GM12878 (cell line): Measurements from ENCODE around the gene PDCD7. TPM values are rescaled to one million over a fixed set of nuclear protein-coding genes. Genes with fewer than 3 reads are reported as not detected.

Experiments
- ATAC-seq: fragments of 200-7000 bp; cut with Tn5 transposase; 3 replicates; pipeline ENCODE4 v1.9.1; 2020; ENCODE audit warnings: mild to moderate bottlenecking, moderate library complexity
- BruUV-seq: library from RNA; stranded (reverse); fragments of 400-500 nt; replicated peaks from 2 replicates; lab custom pipeline; 2021; lab: Mats Ljungman, UMichigan
- CTCF ChIA-PET: fragments of 300-600 bp; sonication (Branson Sonifier 250); formaldehyde crosslinking; extraction: SDS; loops from one replicate; lab custom pipeline; 2021; ENCODE audit warnings: inconsistent platforms; lab: Yijun Ruan, JAX
- POLR2A ChIA-PET: fragments of 350-600 bp; formaldehyde crosslinking; extraction: SDS; loops from one replicate; lab custom pipeline; 2021; ENCODE audit warnings: inconsistent platforms; lab: Charles Lee
- RAD21 ChIA-PET: fragments of 300-600 bp; sonication (Branson Sonifier 250); formaldehyde crosslinking; loops from one replicate; lab custom pipeline; 2023; ENCODE audit warnings: antibody characterized with exemption; ENCODE audit not compliant: unreplicated experiment; lab: Charles Lee
- SMC1A ChIA-PET: fragments of 300-600 bp; sonication (Branson Sonifier 250); formaldehyde crosslinking; loops from one replicate; lab custom pipeline; 2023; ENCODE audit not compliant: unreplicated experiment, uncharacterized antibody; lab: Charles Lee
- DNase-seq: peaks from one replicate; pipeline ENCODE4 v3.0.0-alpha.2; 2011; ENCODE audit warnings: low read depth, low spot score
- FAIRE-seq: peaks from 3 replicates; lab custom pipeline; 2011; peaks lifted over from hg19 to GRCh38; lab: Jason Lieb, UNC
- H2AFZ ChIP-seq: 2 replicates; pipeline ENCODE4 v1.6.0; 2011; ENCODE audit warnings: low read depth, low read length, control low read depth; ENCODE audit not compliant: control insufficient read depth
- H3K27ac ChIP-seq: 2 replicates; pipeline ENCODE4 v1.5.1; 2011; ENCODE audit warnings: control low read depth; ENCODE audit not compliant: control insufficient read depth, insufficient read depth
- H3K27me3 ChIP-seq, 2 experiments: replicated peaks in 1 of 2; 2 replicates each; pipeline versions ENCODE4 v1.6.0 to v1.6.1; 2011; ENCODE audit warnings: low read length in 1 of 2; ENCODE audit not compliant: control insufficient read depth in 2 of 2, insufficient read depth in 2 of 2
- H3K36me3 ChIP-seq, 2 experiments: 2 replicates each; pipeline ENCODE4 v1.5.1; 2011; ENCODE audit warnings: low read length in 1 of 2; ENCODE audit not compliant: control insufficient read depth in 2 of 2, insufficient read depth in 2 of 2
- H3K4me1 ChIP-seq: 2 replicates; pipeline ENCODE4 v1.6.1; 2011; ENCODE audit warnings: mild to moderate bottlenecking, low read length, moderate library complexity, mixed read lengths; ENCODE audit not compliant: control insufficient read depth, insufficient read depth
- H3K4me2 ChIP-seq: 2 replicates; pipeline ENCODE4 v1.6.0; 2011; ENCODE audit warnings: control low read depth; ENCODE audit not compliant: control insufficient read depth, insufficient read depth
- H3K4me3 ChIP-seq: fragments of 200-600 bp; sonication (generic); 2 replicates; pipeline ENCODE4 v1.5.1; 2016
- H3K79me2 ChIP-seq: 2 replicates; pipeline ENCODE4 v1.6.0; 2011; ENCODE audit warnings: low read length; ENCODE audit not compliant: control insufficient read depth, insufficient read depth
- H3K9ac ChIP-seq: 2 replicates; pipeline ENCODE4 v1.8.0; 2011; ENCODE audit warnings: low read length, control low read depth, mixed read lengths; ENCODE audit not compliant: control insufficient read depth, insufficient read depth
- H3K9me3 ChIP-seq: replicated peaks from 3 replicates; pipeline ENCODE4 v1.5.1; 2011; ENCODE audit warnings: mild to moderate bottlenecking, low read length; ENCODE audit not compliant: control insufficient read depth, insufficient read depth
- H4K20me1 ChIP-seq: 2 replicates; pipeline ENCODE4 v1.6.0; 2011; ENCODE audit not compliant: control insufficient read depth, insufficient read depth
- CBFB ChIP-seq: IDR thresholded peaks from 2 replicates; pipeline ENCODE4 v1.6.1; 2016; ENCODE audit warnings: antibody characterized with exemption, low read depth
- CTCF ChIP-seq, 3 experiments: IDR thresholded peaks in 2 of 3; conservative IDR thresholded peaks in 1 of 3; 2 replicates each; pipeline ENCODE4 v1.5.1; 2011; ENCODE audit warnings: low read depth in 3 of 3, low read length in 3 of 3, mild to moderate bottlenecking in 3 of 3, control low read depth in 2 of 3, moderate library complexity in 2 of 3, inconsistent platforms in 1 of 3, mixed read lengths in 1 of 3; ENCODE audit not compliant: control insufficient read depth in 2 of 3, insufficient read depth in 1 of 3; ENCODE audit errors: extremely low read depth in 1 of 3
- IRF4 ChIP-seq: IDR thresholded peaks from 2 replicates; pipeline ENCODE4 v1.6.1; 2011; ENCODE audit warnings: low read depth, low read length
- MYB ChIP-seq: fragments of 150-350 bp; IDR thresholded peaks from 2 replicates; pipeline ENCODE4 v1.6.1; 2014; ENCODE audit warnings: mild to moderate bottlenecking, low read depth, low read length, borderline replicate concordance
- SMAD5 ChIP-seq: IDR thresholded peaks from 2 replicates; pipeline ENCODE4 v1.6.1; 2016; ENCODE audit warnings: antibody characterized with exemption, low read depth
- SMC3 ChIP-seq: IDR thresholded peaks from 2 replicates; pipeline ENCODE4 v1.6.1; 2011; ENCODE audit warnings: low read length, improper control_type of control experiment, borderline replicate concordance
- STAT1 ChIP-seq: fragments of 450-650 bp; conservative IDR thresholded peaks from 2 replicates; pipeline ENCODE4 v1.6.1; 2014; ENCODE audit warnings: antibody characterized with exemption, mild to moderate bottlenecking
- TBL1XR1 ChIP-seq: IDR thresholded peaks from 2 replicates; pipeline ENCODE4 v1.6.1; 2012; ENCODE audit warnings: low read depth, low read length, improper control_type of control experiment
- TCF3 ChIP-seq: IDR thresholded peaks from 2 replicates; pipeline ENCODE4 v1.6.1; 2012; ENCODE audit warnings: low read depth, mild to moderate bottlenecking, low read length, borderline replicate concordance; ENCODE audit not compliant: insufficient read depth
- ZSCAN29 ChIP-seq: fragments of 450-650 bp; IDR thresholded peaks from 2 replicates; pipeline ENCODE4 v1.6.1; 2017; ENCODE audit warnings: mild to moderate bottlenecking, moderate library complexity
- WGBS: methylation state at CpG from one replicate; pipeline ENCODE4 v1.1.6; 2016; ENCODE audit warnings: low lambda C conversion rate; ENCODE audit not compliant: insufficient replicate concordance, insufficient coverage; ENCODE audit errors: missing lambda C conversion rate; 5-methylcytosine and 5-hydroxymethylcytosine counted together
- in situ Hi-C: fragments of 300-500 bp; cut with MboI; formaldehyde crosslinking; loops from 9 replicates; pipeline ENCODE4 v1.14.3; 2018; ENCODE audit warnings: mixed read lengths
- intact Hi-C: fragments of 100-400 bp; cut with micrococcal nuclease; formaldehyde crosslinking; loops from one replicate; pipeline ENCODE4 v1.14.2; 2022; ENCODE audit not compliant: unreplicated experiment
- polyA plus RNA-seq, 11 experiments: library from polyadenylated mRNA; depleted of rRNA in 4 of 11; unstranded in 6 of 11; stranded (reverse) in 5 of 11; fragments of >200 nt; fragmentation: Nextera tagmentation in 4 of 11; fragmentation: Illumina TruSeq in 1 of 11; extraction: Ambion mirVana in 4 of 11; extraction: Trizol in 1 of 11; gene quantifications; 1 replicate in 1 of 11; 2 replicates in 10 of 11; pipeline versions ENCODE4 v1.2.1 to v1.2.3, GENCODE V29; 2011 to 2016; ENCODE audit warnings: inconsistent platforms in 2 of 11, missing spikeins in 2 of 11, low read depth in 1 of 11
- total RNA-seq, 4 experiments: library from RNA; depleted of rRNA in 3 of 4; stranded (reverse); fragments of >200 nt in 3 of 4; fragmentation: Illumina TruSeq in 1 of 4; extraction: Trizol in 1 of 4; gene quantifications; 2 replicates each; pipeline versions ENCODE4 v1.2.1 to v1.2.3, GENCODE V29; 2013 to 2021

Gene PDCD7
- total and polyA plus RNA-seq, 10 of the 15 experiments (the other 5 are each of a cell fraction or from before 2014, with no cell fraction given): 4.2 to 24.2 (median 13.4) TPM

GRCh38 chr15:65079580-65079979, 54.0 kb downstream of the PDCD7 start (continued):
- TF ChIP-seq MYB (no peak), TBL1XR1 (no peak), SMAD5 (no peak), STAT1 (no peak)

GRCh38 chr15:65077981-65078352, 55.6 kb downstream of the PDCD7 start:
- Histone ChIP-seq H3K4me3 (no peak overlapping the region), H3K9me3 (no peaks in the 10 kb centered on the region), H3K27me3 (no peaks in the 10 kb centered on the region), H3K9ac (no peak overlapping the region), H3K36me3 (no peaks in the 10 kb centered on the region), H3K27ac (no peak overlapping the region), H2AFZ (no peak overlapping the region), H3K4me2 (no peak overlapping the region), H3K79me2 (no peaks in the 10 kb centered on the region), H3K4me1 (no peaks in the 10 kb centered on the region), H4K20me1 (peaks cover 3% of the 10 kb centered on the region; the same call in 1 of the 2 replicates)
- peak; percentile 46; the same call in 1 of the 2 replicates for TF ChIP-seq SMC3
- TF ChIP-seq ZSCAN29: peak; percentile 85; the same call in 1 of the 2 replicates
- no peak for TF ChIP-seq TCF3
- TF ChIP-seq CBFB: no peak
- no peak for TF ChIP-seq IRF4
- peak; percentile 3 to 45 (median 43); a peak in 3 of 6 replicates for TF ChIP-seq CTCF (IDR thresholded peaks at IDR 0.05 in 2 of 3, conservative IDR thresholded peaks at IDR 0.05 in 1 of 3; ENCODE audit: control insufficient read depth in 2 of 3, extremely low read depth in 1 of 3, insufficient read depth in 1 of 3, low read depth in 3 of 3, low read length in 3 of 3)
- FAIRE-seq (no peak), ATAC-seq (peak; percentile 63), DNase-seq (no peak)
- ChIA-PET SMC1A (no interaction called here), RAD21 (interaction anchor here (1.4 to 1.6 kb wide), 2 partner anchors 23 to 44 kb away, joined by 5 to 8 read pairs; no protein-coding TSS in a partner anchor), POLR2A (interaction anchor here (1.0 kb wide), 1 partner anchor 11 kb away, joined by 3 read pairs; no protein-coding TSS in a partner anchor), CTCF (interaction anchor here (1.1 to 2.6 kb wide), 4 partner anchors 16 to 44 kb away, joined by 3 to 17 read pairs (median 6); no protein-coding TSS in a partner anchor)
- 42% methylated on average over 12 of the region's 24 CpGs for WGBS
- no TSS peak for BruUV-seq
- intact Hi-C loops: loop anchor here (1.0 to 2.0 kb wide), 2 partner anchors 23 to 45 kb away; no protein-coding TSS in a partner anchor
- in situ Hi-C loops: no loop called here
